Measurements from ENCODE around the gene ADGRA3.

ADGRA3 gene

DNA sequence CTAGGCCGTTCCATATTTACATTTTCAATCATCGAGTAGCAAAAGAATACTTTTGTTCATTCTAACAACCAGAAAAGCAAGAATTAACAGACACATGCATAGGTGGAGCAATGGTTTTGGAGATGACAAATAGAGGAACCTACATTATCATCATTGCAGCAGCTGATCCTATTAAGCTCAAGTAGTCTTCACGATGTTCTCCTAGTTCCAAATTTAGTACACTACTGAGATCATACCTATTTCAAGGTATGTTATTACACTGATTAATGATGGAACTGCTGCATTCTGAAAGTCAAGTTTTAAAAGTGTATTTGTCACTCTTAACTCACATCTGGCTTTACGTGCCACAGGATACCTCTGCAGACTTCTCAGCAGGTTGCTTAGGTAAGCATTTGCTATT, 87.4 kb downstream of the ADGRA3 start:
- peaks cover 16% of the 10 kb centered on the region for H3K4me1 Mint-ChIP-seq
- H3K9me3 Mint-ChIP-seq, result no peaks in the 10 kb centered on the region
- H3K4me3 Mint-ChIP-seq, result no peak overlapping the region
- H3K36me3 Mint-ChIP-seq (ENCODE audit: low read depth), result peaks cover 69% of the 10 kb centered on the region
- no peak overlapping the region for H3K27ac Mint-ChIP-seq
- no peaks in the 10 kb centered on the region for H3K27me3 Mint-ChIP-seq (ENCODE audit: low read depth)
- TF ChIP-seq, protein P1, sequence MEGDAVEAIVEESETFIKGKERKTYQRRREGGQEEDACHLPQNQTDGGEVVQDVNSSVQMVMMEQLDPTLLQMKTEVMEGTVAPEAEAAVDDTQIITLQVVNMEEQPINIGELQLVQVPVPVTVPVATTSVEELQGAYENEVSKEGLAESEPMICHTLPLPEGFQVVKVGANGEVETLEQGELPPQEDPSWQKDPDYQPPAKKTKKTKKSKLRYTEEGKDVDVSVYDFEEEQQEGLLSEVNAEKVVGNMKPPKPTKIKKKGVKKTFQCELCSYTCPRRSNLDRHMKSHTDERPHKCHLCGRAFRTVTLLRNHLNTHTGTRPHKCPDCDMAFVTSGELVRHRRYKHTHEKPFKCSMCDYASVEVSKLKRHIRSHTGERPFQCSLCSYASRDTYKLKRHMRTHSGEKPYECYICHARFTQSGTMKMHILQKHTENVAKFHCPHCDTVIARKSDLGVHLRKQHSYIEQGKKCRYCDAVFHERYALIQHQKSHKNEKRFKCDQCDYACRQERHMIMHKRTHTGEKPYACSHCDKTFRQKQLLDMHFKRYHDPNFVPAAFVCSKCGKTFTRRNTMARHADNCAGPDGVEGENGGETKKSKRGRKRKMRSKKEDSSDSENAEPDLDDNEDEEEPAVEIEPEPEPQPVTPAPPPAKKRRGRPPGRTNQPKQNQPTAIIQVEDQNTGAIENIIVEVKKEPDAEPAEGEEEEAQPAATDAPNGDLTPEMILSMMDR (IDR thresholded peaks at IDR 0.05; ENCODE audit: unreplicated experiment in 3 of 3), result no peak

GRCh38 chr4:22427675-22428074, 88.2 kb downstream of the ADGRA3 start:
- Mint-ChIP-seq H3K9me3 (no peaks in the 10 kb centered on the region), H3K27me3 (ENCODE audit: low read depth) (no peaks in the 10 kb centered on the region), H3K27ac (no peak overlapping the region), H3K36me3 (ENCODE audit: low read depth) (peaks cover 67% of the 10 kb centered on the region), H3K4me1 (peaks cover 16% of the 10 kb centered on the region), H3K4me3 (no peak overlapping the region)
- TF ChIP-seq, protein P1 (IDR thresholded peaks at IDR 0.05; ENCODE audit: unreplicated experiment in 3 of 3), result no peak

DNA sequence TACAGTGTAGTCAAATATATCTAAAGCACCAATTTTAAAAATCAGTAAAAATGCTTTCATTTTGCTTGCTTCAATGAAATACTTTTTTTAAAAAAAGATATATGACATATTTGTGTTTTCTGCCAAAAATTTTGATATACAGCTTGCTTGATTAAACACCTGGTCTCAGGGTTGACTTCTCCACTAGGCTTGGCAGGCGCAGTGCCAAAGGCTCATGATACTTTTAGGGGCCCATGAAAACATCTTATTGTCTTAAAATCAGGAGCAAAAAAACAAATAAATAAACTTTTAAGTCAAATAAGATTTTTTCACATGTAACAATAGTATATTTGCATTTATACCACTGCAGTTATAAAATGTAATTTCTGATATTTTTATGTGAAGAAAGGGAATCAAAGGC, 95.6 kb downstream of the ADGRA3 start:
- TF ChIP-seq, protein P1 (IDR thresholded peaks at IDR 0.05; ENCODE audit: unreplicated experiment in 3 of 3), result no peak
- Mint-ChIP-seq H3K27me3 (ENCODE audit: low read depth) (no peaks in the 10 kb centered on the region), H3K4me1 (peaks cover 11% of the 10 kb centered on the region), H3K9me3 (no peaks in the 10 kb centered on the region), H3K36me3 (ENCODE audit: low read depth) (peaks cover 57% of the 10 kb centered on the region), H3K27ac (no peak overlapping the region), H3K4me3 (no peak overlapping the region)

- H3K27ac Mint-ChIP-seq, result no peak overlapping the region
- TF ChIP-seq, protein P1 (IDR thresholded peaks at IDR 0.05; ENCODE audit: unreplicated experiment in 3 of 3), result no peak
- H3K4me3 Mint-ChIP-seq, result no peak overlapping the region
- H3K36me3 Mint-ChIP-seq (ENCODE audit: low read depth), result peaks cover 51% of the 10 kb centered on the region
- no peaks in the 10 kb centered on the region for H3K27me3 Mint-ChIP-seq (ENCODE audit: low read depth)
- H3K9me3 Mint-ChIP-seq, result no peaks in the 10 kb centered on the region
- H3K4me1 Mint-ChIP-seq, result peaks cover 11% of the 10 kb centered on the region
Observed at GRCh38 chr4:22417408-22417807, 98.5 kb downstream of the ADGRA3 start.

DNA sequence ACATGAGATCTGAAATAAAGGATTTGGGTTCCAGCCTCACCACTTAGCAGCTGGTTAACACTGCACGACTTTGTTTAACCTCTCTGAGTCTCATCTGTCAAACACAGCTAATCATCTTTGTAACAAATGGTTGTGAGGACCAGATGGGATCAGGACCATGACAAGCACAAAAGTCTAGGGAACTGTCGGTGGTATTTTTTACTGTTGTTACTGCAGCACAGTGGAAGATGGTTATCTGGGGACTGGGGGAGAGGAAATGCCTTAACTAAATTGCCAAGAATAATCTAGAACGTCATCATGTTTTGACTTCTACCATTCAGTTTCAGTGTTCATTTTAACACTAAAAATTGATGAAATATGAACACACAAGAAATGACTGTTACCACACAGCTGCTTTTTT, 99.5 kb downstream of the ADGRA3 start:
- TF ChIP-seq, protein P1 (IDR thresholded peaks at IDR 0.05; ENCODE audit: unreplicated experiment in 3 of 3), result no peak
- H3K4me3 Mint-ChIP-seq, result no peak overlapping the region
- H3K9me3 Mint-ChIP-seq, result no peaks in the 10 kb centered on the region
- no peak overlapping the region for H3K27ac Mint-ChIP-seq
- peaks cover 11% of the 10 kb centered on the region for H3K4me1 Mint-ChIP-seq
- no peaks in the 10 kb centered on the region for H3K27me3 Mint-ChIP-seq (ENCODE audit: low read depth)
- H3K36me3 Mint-ChIP-seq (ENCODE audit: low read depth), result peaks cover 47% of the 10 kb centered on the region

DNA sequence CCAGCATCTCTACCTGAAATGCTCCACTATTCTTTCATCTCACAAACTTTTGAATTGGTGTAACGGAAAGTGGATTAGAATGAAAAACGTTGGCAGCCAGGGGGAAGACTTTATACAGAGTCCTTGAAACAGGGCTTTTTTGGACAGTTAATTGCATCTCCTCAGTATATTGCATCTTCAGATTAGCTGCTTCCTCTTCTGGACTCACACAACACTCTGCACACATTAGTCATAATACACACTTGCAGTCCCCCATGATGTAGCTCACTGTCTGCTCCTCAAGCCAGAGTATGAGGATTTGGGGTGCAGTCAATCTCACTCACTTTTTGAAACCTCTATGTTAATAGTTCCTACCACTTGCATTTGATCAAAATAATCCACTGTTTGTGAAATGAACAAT, 101.0 kb downstream of the ADGRA3 start:
- Mint-ChIP-seq H3K36me3 (ENCODE audit: low read depth) (peaks cover 36% of the 10 kb centered on the region), H3K4me1 (peaks cover 11% of the 10 kb centered on the region), H3K27ac (no peak overlapping the region), H3K9me3 (no peaks in the 10 kb centered on the region), H3K4me3 (no peak overlapping the region), H3K27me3 (ENCODE audit: low read depth) (no peaks in the 10 kb centered on the region)
- TF ChIP-seq, protein P1 (IDR thresholded peaks at IDR 0.05; ENCODE audit: unreplicated experiment in 3 of 3), result no peak

All from nephron (organoid).